Endothelial cell of umbilical vein (primary cell): ENCODE measurements around the gene SCTR. TPM values are rescaled to one million over a fixed set of nuclear protein-coding genes. Genes with fewer than 3 reads are reported as not detected.

ENCODE experiments used
- BruUV-seq: library from RNA; stranded (reverse); fragments of 400-500 nt; replicated peaks from 2 replicates; lab custom pipeline; 2021; lab: Mats Ljungman, UMichigan
- CTCF ChIA-PET: fragments of 300-600, 350-600 bp; sonication (Branson Sonifier 250); formaldehyde crosslinking; loops from one replicate; lab custom pipeline; 2021; ENCODE audit warnings: antibody characterized with exemption, inconsistent platforms; lab: Charles Lee
- POLR2A ChIA-PET: fragments of 300-600, 350-600 bp; sonication (Branson Sonifier 250); formaldehyde crosslinking; loops from one replicate; lab custom pipeline; 2021; ENCODE audit warnings: antibody characterized with exemption, inconsistent platforms; lab: Charles Lee
- DNase-seq: peaks from one replicate; pipeline ENCODE4 v3.0.0-alpha.2; 2011; ENCODE audit warnings: low read depth, low spot score
- FAIRE-seq: peaks from 2 replicates; lab custom pipeline; 2011; peaks lifted over from hg19 to GRCh38; lab: Jason Lieb, UNC
- H2AFZ ChIP-seq: 2 replicates; pipeline ENCODE4 v1.6.0; 2012; ENCODE audit warnings: low read depth, low read length, control low read depth, inconsistent platforms
- H3K27ac ChIP-seq: 2 replicates; pipeline ENCODE4 v1.5.1; 2011; ENCODE audit warnings: low read depth, mild to moderate bottlenecking, control low read depth, low read length, moderate library complexity; ENCODE audit not compliant: insufficient read depth
- H3K27me3 ChIP-seq, 2 experiments: 2 replicates each; pipeline versions ENCODE4 v1.6.0 to v1.6.1; 2011; ENCODE audit warnings: low read length in 2 of 2, mixed read lengths in 1 of 2; ENCODE audit not compliant: control insufficient read depth in 2 of 2, insufficient read depth in 2 of 2
- H3K36me3 ChIP-seq, 2 experiments: 2 replicates in 1 of 2; 3 replicates in 1 of 2; pipeline ENCODE4 v1.5.1; 2011; ENCODE audit warnings: low read length in 2 of 2, mild to moderate bottlenecking in 1 of 2, moderate library complexity in 1 of 2; ENCODE audit not compliant: control insufficient read depth in 2 of 2, insufficient read depth in 2 of 2; ENCODE audit errors: extremely low read depth in 1 of 2
- H3K4me1 ChIP-seq: 3 replicates; pipeline ENCODE4 v1.5.1; 2011; ENCODE audit warnings: mild to moderate bottlenecking, low read length; ENCODE audit not compliant: control insufficient read depth, insufficient read depth; ENCODE audit errors: extremely low read depth
- H3K4me2 ChIP-seq: 2 replicates; pipeline ENCODE4 v1.6.1; 2011; ENCODE audit warnings: low read length, control low read depth, mixed read lengths; ENCODE audit not compliant: insufficient read depth
- H3K4me3 ChIP-seq, 3 experiments: fragments of 200-600 bp in 1 of 3; sonication (generic), shearing (Covaris generic) in 1 of 3; replicated peaks in 1 of 3; 2 replicates each; pipeline ENCODE4 v1.5.1; 2011 to 2016; ENCODE audit warnings: control low read depth in 3 of 3, low read length in 3 of 3, mild to moderate bottlenecking in 2 of 3, inconsistent platforms in 1 of 3, low read depth in 1 of 3, moderate library complexity in 1 of 3; ENCODE audit not compliant: insufficient read depth in 1 of 3
- H3K79me2 ChIP-seq: 2 replicates; pipeline ENCODE4 v1.6.0; 2012; ENCODE audit warnings: low read length, inconsistent platforms; ENCODE audit not compliant: control insufficient read depth, insufficient read depth
- H3K9ac ChIP-seq: replicated peaks from 2 replicates; pipeline ENCODE3; 2011; ENCODE audit warnings: low read length, control low read depth; ENCODE audit not compliant: insufficient read depth; ENCODE audit errors: extremely low read depth
- H3K9me1 ChIP-seq: replicated peaks from 3 replicates; pipeline ENCODE4 v1.6.0; 2011; ENCODE audit warnings: mild to moderate bottlenecking, low read length; ENCODE audit not compliant: control insufficient read depth, insufficient read depth; ENCODE audit errors: extremely low read depth
- H3K9me3 ChIP-seq: replicated peaks from 2 replicates; pipeline ENCODE4 v1.5.1; 2012; ENCODE audit warnings: low read length, inconsistent platforms; ENCODE audit not compliant: control insufficient read depth, insufficient read depth
- H4K20me1 ChIP-seq: replicated peaks from 2 replicates; pipeline ENCODE3; 2011; ENCODE audit warnings: mild to moderate bottlenecking, low read length; ENCODE audit not compliant: control insufficient read depth, insufficient read depth; ENCODE audit errors: extremely low read depth
- CTCF ChIP-seq, 2 donors: IDR thresholded peaks; 1 replicate in 1 of 2; 2 replicates in 1 of 2; pipeline ENCODE4 v1.5.1; 2011; ENCODE audit warnings: low read length in 2 of 2, mild to moderate bottlenecking in 2 of 2, moderate library complexity in 2 of 2, control low read depth in 1 of 2, inconsistent platforms in 1 of 2, low read depth in 1 of 2; ENCODE audit not compliant: insufficient read depth in 1 of 2; ENCODE audit errors: extremely low read depth in 1 of 2
- EZH2 ChIP-seq: IDR thresholded peaks from 2 replicates; pipeline ENCODE4 v1.6.1; 2012; ENCODE audit warnings: borderline replicate concordance, low read depth, mild to moderate bottlenecking, moderate library complexity, low read length, inconsistent platforms; ENCODE audit not compliant: severe bottlenecking
- FOS ChIP-seq: IDR thresholded peaks from 2 replicates; pipeline ENCODE4 v1.6.1; 2011; ENCODE audit warnings: mild to moderate bottlenecking, low read length, moderate library complexity, borderline replicate concordance; ENCODE audit not compliant: insufficient read depth
- GATA2 ChIP-seq: IDR thresholded peaks from 2 replicates; pipeline ENCODE4 v1.7.0; 2011; ENCODE audit warnings: low read depth, mild to moderate bottlenecking, moderate library complexity, mixed read lengths, low read length; ENCODE audit not compliant: insufficient read length, insufficient read depth
- JUN ChIP-seq: IDR thresholded peaks from 2 replicates; pipeline ENCODE4 v1.6.1; 2011; ENCODE audit warnings: borderline replicate concordance, low read depth; ENCODE audit not compliant: insufficient read length, insufficient read depth
- MAX ChIP-seq: IDR thresholded peaks from 2 replicates; pipeline ENCODE4 v1.6.1; 2011; ENCODE audit not compliant: insufficient read depth, insufficient read length
- MYC ChIP-seq: IDR thresholded peaks from one replicate; pipeline ENCODE4 v1.6.1; 2011; ENCODE audit warnings: mild to moderate bottlenecking, low read depth, low read length
- POLR2A ChIP-seq: IDR thresholded peaks from 2 replicates; pipeline ENCODE4 v1.6.1; 2012; ENCODE audit warnings: low read depth, mild to moderate bottlenecking, control low read depth, low read length
- POLR2AphosphoS5 ChIP-seq: IDR thresholded peaks from 2 replicates; pipeline ENCODE4 v1.6.1; 2012; ENCODE audit warnings: low read depth, mild to moderate bottlenecking, control low read depth, low read length, moderate library complexity; ENCODE audit not compliant: insufficient read depth
- dilution Hi-C: fragments of 300-500 bp; cut with MboI; formaldehyde crosslinking; loops from one replicate; pipeline ENCODE4 v1.15.0; 2019; ENCODE audit warnings: low sequenced_read_pairs; ENCODE audit not compliant: extremely low pct_ligation_motif_present
- intact Hi-C: fragments of 100-400 bp; cut with micrococcal nuclease; formaldehyde crosslinking; loops from one replicate; pipeline ENCODE4 v1.10.0; 2022
- polyA plus RNA-seq, 4 experiments: library from polyadenylated mRNA; depleted of rRNA in 3 of 4; stranded (reverse) in 3 of 4; unstranded in 1 of 4; fragments of >200 nt; gene quantifications; 2 replicates each; pipeline versions ENCODE4 v1.2.1 to v1.2.3, GENCODE V29; 2011 to 2012; ENCODE audit warnings: missing spikeins in 1 of 4
- total RNA-seq: library from RNA; stranded (reverse); gene quantifications from 2 replicates; pipeline ENCODE4 v1.2.3, GENCODE V29; 2021

The SCTR gene
- total and polyA plus RNA-seq, 2 donors (not counting 3 experiments of a cell fraction or from before 2014, with no cell fraction given), result not detected

DNA sequence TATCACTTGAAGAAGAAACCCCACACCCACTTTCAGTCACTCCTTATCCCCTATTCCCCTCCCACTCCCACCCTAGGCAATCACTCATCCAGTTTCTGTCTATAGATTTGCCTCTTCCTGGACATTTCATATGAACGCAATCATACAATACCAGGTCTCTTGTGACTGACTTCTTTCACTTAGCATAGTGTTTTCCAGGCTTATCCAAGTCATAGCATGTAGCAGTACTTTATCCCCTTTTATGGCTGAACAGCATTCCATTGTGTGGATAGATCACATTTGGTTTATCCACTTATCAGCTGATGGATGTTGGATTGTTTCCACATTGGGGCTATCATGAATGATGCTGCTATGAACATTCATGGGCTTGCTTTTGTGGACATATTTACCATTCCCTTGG, 26.6 kb upstream of the SCTR start:
- intact Hi-C loops (no loop called here), dilution Hi-C loops (no loop called here)
- POLR2A ChIA-PET, result no interaction called here
- DNase-seq (no peak), FAIRE-seq (no peak)
- Histone ChIP-seq H3K79me2 (no peaks in the 10 kb centered on the region), H3K27me3 (peaks cover 4 to 15% of the 10 kb centered on the region in 2 experiments), H4K20me1 (no peaks in the 10 kb centered on the region), H2AFZ (no peak overlapping the region), H3K4me2 (no peak overlapping the region), H3K36me3 (no peaks in the 10 kb centered on the region), H3K4me1 (no peaks in the 10 kb centered on the region), H3K27ac (no peak overlapping the region), H3K9ac (no peak overlapping the region), H3K4me3 (no peak overlapping the region), H3K9me3 (no peaks in the 10 kb centered on the region), H3K9me1 (no peaks in the 10 kb centered on the region)
- no TSS peak for BruUV-seq
- no peak for TF ChIP-seq CTCF (IDR thresholded peaks at IDR 0.05; ENCODE audit: extremely low read depth in 1 of 2, insufficient read depth in 1 of 2, low read depth in 1 of 2, low read length in 2 of 2)
- TF ChIP-seq JUN, result no peak
- no peak for TF ChIP-seq FOS
- TF ChIP-seq MYC, result no peak
- no peak for TF ChIP-seq EZH2
- CTCF ChIA-PET, result no interaction called here

DNA sequence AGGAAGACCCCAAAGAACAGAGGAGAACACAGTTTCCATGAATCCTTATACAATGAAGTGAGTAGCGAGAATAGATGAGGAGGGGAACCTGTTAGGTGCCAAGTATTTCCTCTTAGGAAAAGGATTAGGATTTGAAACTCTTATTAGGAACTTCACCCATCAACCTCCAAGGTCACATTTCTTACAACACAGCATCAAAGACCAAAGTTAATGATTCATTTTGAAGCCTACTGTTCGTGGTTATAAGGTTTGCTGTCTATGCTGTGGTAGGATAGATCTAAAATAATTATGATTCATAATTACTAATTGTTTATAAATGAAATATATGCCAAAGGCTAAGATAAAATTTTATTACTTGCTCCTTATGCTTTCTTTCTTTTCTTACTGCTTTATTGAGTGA, 26.1 kb upstream of the SCTR start:
- BruUV-seq, result no TSS peak
- DNase-seq (no peak), FAIRE-seq (no peak)
- TF ChIP-seq FOS (no peak), GATA2 (no peak), MAX (no peak), CTCF (IDR thresholded peaks at IDR 0.05; ENCODE audit: extremely low read depth in 1 of 2, insufficient read depth in 1 of 2, low read depth in 1 of 2, low read length in 2 of 2) (no peak), MYC (no peak), JUN (no peak), EZH2 (no peak), POLR2AphosphoS5 (no peak), POLR2A (no peak)
- H2AFZ ChIP-seq, result no peak overlapping the region
- H4K20me1 ChIP-seq, result no peaks in the 10 kb centered on the region
- no peaks in the 10 kb centered on the region for H3K9me1 ChIP-seq
- intact Hi-C loops (no loop called here), dilution Hi-C loops (no loop called here)
- no peak overlapping the region for H3K4me3 ChIP-seq
- no peak overlapping the region for H3K27ac ChIP-seq
- ChIA-PET CTCF (no interaction called here), POLR2A (no interaction called here)
- no peaks in the 10 kb centered on the region for H3K36me3 ChIP-seq
- no peak overlapping the region for H3K9ac ChIP-seq
- H3K4me2 ChIP-seq, result no peak overlapping the region
- H3K9me3 ChIP-seq, result no peaks in the 10 kb centered on the region
- H3K27me3 ChIP-seq, result peaks cover 5 to 19% of the 10 kb centered on the region in 2 experiments
- H3K4me1 ChIP-seq, result no peaks in the 10 kb centered on the region
- H3K79me2 ChIP-seq, result no peaks in the 10 kb centered on the region
